ENCODE measurements around the gene CLDN25. TPM values are rescaled to one million over a fixed set of nuclear protein-coding genes. Genes with fewer than 3 reads are reported as not detected.
A peak's percentile ranks its signal among the peaks of the same experiment; 100 is the strongest.
"Not testable (repeated sequence)": the region's sequence is repeated elsewhere in the genome, so short reads cannot be mapped to it uniquely, and the experiment has no call there.

CLDN25 gene
- not detected for polyA plus RNA-seq (ENCODE audit: low read depth in 6 of 6)

GRCh38 chr11:113779496-113779895 is at the start of gene CLDN25:
TSS of gene CLDN25 (plus strand) at chr11:113779796. CDS start at chr11:113779796, 0 bp downstream.
- Mint-ChIP-seq H3K27ac (no peak within 1 kb of the TSS), H3K4me3 (peak within 1 kb of the TSS in 2 of 8 donors; percentile 15 to 50), H3K36me3 (no peaks in the 10 kb centered on the region), H3K27me3 (peaks cover 18 to 56% (median 48%) of the 10 kb centered on the region in 3 donors), H3K9me3 (no peaks in the 10 kb centered on the region), H3K4me1 (no peaks in the 10 kb centered on the region)
- no peak for ATAC-seq (ENCODE audit: low read depth in 2 of 2)
- no peak for DNase-seq

DNA sequence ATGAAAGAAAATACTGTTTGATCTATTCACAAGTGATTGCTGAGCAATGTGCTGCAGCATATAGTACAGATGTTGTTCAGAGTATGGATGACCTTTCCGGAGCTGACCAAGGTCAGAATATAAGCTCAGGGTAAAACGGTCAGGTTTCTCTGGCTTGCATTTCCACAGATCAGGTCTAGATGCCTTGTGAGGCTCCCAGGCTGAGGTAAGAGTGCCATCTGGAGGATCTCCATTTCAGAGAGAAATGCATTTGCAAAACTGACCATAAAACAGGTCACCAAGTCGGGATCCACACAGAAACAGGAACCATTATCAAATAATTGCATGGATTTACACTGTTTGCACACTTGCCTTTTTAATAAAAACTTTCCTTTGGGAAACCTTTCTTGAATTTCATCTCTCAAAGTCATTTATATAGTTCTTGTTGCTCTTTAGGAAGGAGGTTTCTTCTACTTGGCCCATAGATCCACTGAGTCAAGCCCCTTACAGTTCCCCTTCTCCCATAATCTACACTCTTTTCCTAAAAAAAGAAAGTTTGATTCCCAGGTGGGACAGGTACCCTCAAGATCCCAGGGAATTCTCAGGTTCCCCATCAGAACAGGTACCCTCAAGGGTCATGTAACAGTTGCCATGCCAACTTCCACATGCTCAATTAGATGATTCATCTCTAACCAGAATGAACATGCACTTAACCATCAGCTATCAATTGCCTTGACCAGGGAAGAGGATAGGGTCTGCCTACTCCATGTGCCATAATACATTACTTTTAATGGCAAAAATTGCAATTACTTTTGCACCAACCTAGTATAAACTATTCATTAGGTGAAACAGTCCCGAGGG is 48.5 kb upstream of the CLDN25 start:
- ATAC-seq (ENCODE audit: low read depth in 2 of 2) (no peak), DNase-seq (no peak)
- H3K27ac Mint-ChIP-seq: peak overlapping the region in 2 of 6 donors; percentile 19 to 77
- no peaks in the 10 kb centered on the region for H3K4me1 Mint-ChIP-seq
- no peaks in the 10 kb centered on the region for H3K27me3 Mint-ChIP-seq
- H3K36me3 Mint-ChIP-seq: peaks cover 0 to 19% of the 10 kb centered on the region in 2 donors
- no peaks in the 10 kb centered on the region for H3K9me3 Mint-ChIP-seq
- no peak overlapping the region for H3K4me3 Mint-ChIP-seq

- H3K27me3 Mint-ChIP-seq: no peaks in the 10 kb centered on the region
- no peaks in the 10 kb centered on the region for H3K4me1 Mint-ChIP-seq
- DNase-seq: no peak
- H3K27ac Mint-ChIP-seq: no peak overlapping the region
- H3K36me3 Mint-ChIP-seq: peaks cover 0 to 19% of the 10 kb centered on the region in 2 donors
- ATAC-seq (ENCODE audit: low read depth in 2 of 2): no peak
- H3K9me3 Mint-ChIP-seq: no peaks in the 10 kb centered on the region
- no peak overlapping the region for H3K4me3 Mint-ChIP-seq
Observed at GRCh38 chr11:113732092-113732491, 47.5 kb upstream of the CLDN25 start.

DNA sequence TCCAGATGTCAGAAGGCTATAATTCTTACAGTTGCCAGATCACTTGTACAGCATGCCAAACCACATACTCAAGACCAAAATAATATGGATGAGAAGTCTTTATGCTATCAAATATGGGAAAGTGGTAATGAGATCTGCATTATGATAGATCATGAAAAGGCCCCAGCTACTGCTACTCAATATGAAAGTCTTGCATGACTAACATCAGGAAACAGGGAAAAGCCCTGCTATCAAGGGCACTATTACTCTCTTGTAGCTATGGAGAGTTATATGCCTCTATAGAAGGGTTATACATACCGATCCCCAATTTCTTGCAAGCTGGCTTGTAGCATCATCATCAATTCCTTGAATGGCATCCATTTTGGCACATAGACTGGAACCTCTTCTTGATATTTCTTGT is 43.3 kb upstream of the CLDN25 start:
- DNase-seq (no peak), ATAC-seq (ENCODE audit: low read depth in 2 of 2) (no peak)
- Mint-ChIP-seq H3K36me3 (peaks cover 0 to 41% of the 10 kb centered on the region in 2 donors), H3K27ac (peak overlapping the region in 1 of 6 donors; percentile 78), H3K4me3 (no peak overlapping the region), H3K4me1 (no peaks in the 10 kb centered on the region), H3K27me3 (no peaks in the 10 kb centered on the region), H3K9me3 (no peaks in the 10 kb centered on the region)

- Mint-ChIP-seq H3K27me3 (no peaks in the 10 kb centered on the region), H3K9me3 (no peaks in the 10 kb centered on the region), H3K27ac (no peak overlapping the region), H3K4me1 (no peaks in the 10 kb centered on the region), H3K36me3 (peaks cover 16 to 17% of the 10 kb centered on the region in 2 donors), H3K4me3 (no peak overlapping the region)
- no peak for DNase-seq
- ATAC-seq (ENCODE audit: low read depth in 2 of 2): no peak
Observed at GRCh38 chr11:113752932-113753331, 26.7 kb upstream of the CLDN25 start.

DNA sequence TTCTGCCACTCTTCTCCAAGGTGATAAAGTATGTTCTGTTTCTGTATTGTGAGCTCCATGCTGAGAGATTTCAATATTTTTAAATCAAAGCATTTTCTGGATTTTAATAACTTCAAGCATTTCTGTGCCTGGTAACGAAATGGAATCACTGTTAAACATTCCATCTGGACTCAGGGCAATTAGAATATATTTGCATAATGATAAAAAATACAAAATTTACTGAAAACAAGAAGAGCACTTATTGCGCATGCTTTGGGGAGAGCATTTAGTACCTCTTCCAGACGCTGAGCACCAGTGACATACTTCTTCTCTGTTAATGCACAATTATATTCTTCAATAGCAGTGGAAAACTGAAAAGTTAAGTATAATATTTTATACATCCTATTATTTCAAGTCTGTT is 19.4 kb upstream of the CLDN25 start:
- H3K4me3 Mint-ChIP-seq: no peak overlapping the region
- H3K4me1 Mint-ChIP-seq: peaks cover 0 to 13% (median 6%) of the 10 kb centered on the region in 3 donors
- H3K36me3 Mint-ChIP-seq: peaks cover 19 to 27% of the 10 kb centered on the region in 2 donors
- DNase-seq (no peak), ATAC-seq (ENCODE audit: low read depth in 2 of 2) (no peak)
- no peaks in the 10 kb centered on the region for H3K9me3 Mint-ChIP-seq
- no peak overlapping the region for H3K27ac Mint-ChIP-seq
- H3K27me3 Mint-ChIP-seq: no peaks in the 10 kb centered on the region

DNA sequence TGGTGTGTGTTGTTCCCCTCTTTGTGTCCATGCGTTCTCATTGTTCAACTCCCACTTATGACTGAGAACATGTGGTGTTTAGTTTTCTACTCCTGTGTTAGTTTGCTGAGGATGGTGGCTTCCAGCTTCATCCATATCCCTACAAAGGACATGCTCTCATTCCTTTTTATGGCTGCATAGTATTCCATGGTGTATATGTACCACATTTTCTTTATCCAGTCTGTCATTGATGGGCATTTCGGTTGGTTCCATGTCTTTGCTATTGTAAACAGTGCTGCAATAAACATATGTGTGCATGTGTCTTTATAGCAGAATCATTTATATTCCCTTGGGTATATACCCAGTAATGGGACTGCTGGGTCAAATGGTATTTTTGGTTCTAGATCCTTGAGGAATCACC is 16.6 kb upstream of the CLDN25 start:
- not testable (repeated sequence) for DNase-seq; H3K27ac Mint-ChIP-seq; H3K9me3 Mint-ChIP-seq; H3K4me3 Mint-ChIP-seq; H3K27me3 Mint-ChIP-seq; ATAC-seq (ENCODE audit: low read depth in 2 of 2)
- Mint-ChIP-seq H3K36me3 (peaks cover 21 to 30% of the 10 kb centered on the region in 2 donors), H3K4me1 (peaks cover 1 to 28% (median 17%) of the 10 kb centered on the region in 3 donors)

GRCh38 chr11:113764527-113765219 is 14.9 kb upstream of the CLDN25 start:
- ATAC-seq (ENCODE audit: low read depth in 2 of 2) (no peak), DNase-seq (no peak)
- Mint-ChIP-seq H3K36me3 (peaks cover 23 to 31% of the 10 kb centered on the region in 2 donors), H3K4me3 (peak overlapping the region in 1 of 8 donors; percentile 21), H3K27me3 (no peaks in the 10 kb centered on the region), H3K27ac (no peak overlapping the region), H3K4me1 (peaks cover 4 to 28% (median 17%) of the 10 kb centered on the region in 3 donors), H3K9me3 (no peaks in the 10 kb centered on the region)

GRCh38 chr11:113771964-113772363 is 7.6 kb upstream of the CLDN25 start:
- Mint-ChIP-seq H3K27ac (peak overlapping the region in 2 of 6 donors; percentile 9 to 25), H3K4me1 (peaks cover 24 to 31% (median 27%) of the 10 kb centered on the region in 3 donors)

DNA sequence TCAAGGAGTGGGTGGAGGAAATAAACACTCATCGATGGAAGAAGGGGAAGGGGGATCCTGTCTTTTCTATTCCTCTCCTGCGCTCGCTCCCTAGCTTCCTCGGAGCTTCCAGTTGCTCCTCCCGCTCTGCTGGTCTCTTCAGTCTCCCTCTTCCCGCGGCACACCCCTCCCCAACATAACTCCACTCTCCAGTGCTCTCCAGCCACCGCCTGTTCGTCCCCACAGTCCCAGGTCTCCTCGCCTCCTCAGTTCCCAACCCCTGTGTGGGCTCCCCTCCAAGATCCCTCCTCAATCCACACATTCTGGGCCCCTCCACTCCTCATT is 6.5 kb upstream of the CLDN25 start:
- peaks cover 15 to 30% (median 16%) of the 10 kb centered on the region in 3 donors for H3K4me1 Mint-ChIP-seq
- peaks cover 1 to 2% of the 10 kb centered on the region in 2 donors for H3K36me3 Mint-ChIP-seq
- peak overlapping the region; percentile 93 to 99 (median 99) for H3K4me3 Mint-ChIP-seq
- peaks cover 0 to 12% (median 3%) of the 10 kb centered on the region in 3 donors for H3K27me3 Mint-ChIP-seq
- DNase-seq (no peak), ATAC-seq (ENCODE audit: low read depth in 2 of 2) (no peak)
- no peaks in the 10 kb centered on the region for H3K9me3 Mint-ChIP-seq
- H3K27ac Mint-ChIP-seq: peak overlapping the region; percentile 88 to 97 (median 94)

More at GRCh38 chr11:113771964-113772363, 7.6 kb upstream of the CLDN25 start:
- ATAC-seq (ENCODE audit: low read depth in 2 of 2) (no peak), DNase-seq (no peak)
- Mint-ChIP-seq H3K36me3 (peaks cover 12 to 13% of the 10 kb centered on the region in 2 donors), H3K27me3 (peaks cover 0 to 6% (median 0%) of the 10 kb centered on the region in 3 donors), H3K9me3 (no peaks in the 10 kb centered on the region), H3K4me3 (peak overlapping the region; percentile 31 to 99 (median 97))

- Mint-ChIP-seq H3K27me3 (peaks cover 0 to 15% (median 5%) of the 10 kb centered on the region in 3 donors), H3K36me3 (no peaks in the 10 kb centered on the region), H3K4me3 (peak within 1 kb of the TSS; percentile 93 to 99 (median 99)), H3K4me1 (peaks cover 15 to 28% (median 16%) of the 10 kb centered on the region in 3 donors), H3K27ac (peak within 1 kb of the TSS; percentile 88 to 97 (median 94)), H3K9me3 (no peaks in the 10 kb centered on the region)
- peak; percentile 92 for DNase-seq
- ATAC-seq (ENCODE audit: low read depth in 2 of 2): peak; percentile 98
Observed at GRCh38 chr11:113773416-113774173, 6.0 kb upstream of the CLDN25 start, which contains the start of gene ZW10. TSS of gene ZW10 (minus strand) at chr11:113773692. CDS start at chr11:113773666, 26 bp downstream.

- Mint-ChIP-seq H3K27ac (peak overlapping the region in 4 of 6 donors; percentile 88 to 97 (median 94)), H3K4me3 (peak overlapping the region; percentile 93 to 99 (median 99)), H3K9me3 (no peaks in the 10 kb centered on the region), H3K36me3 (no peaks in the 10 kb centered on the region), H3K4me1 (peaks cover 15 to 28% (median 16%) of the 10 kb centered on the region in 3 donors), H3K27me3 (peaks cover 0 to 16% (median 5%) of the 10 kb centered on the region in 3 donors)
- no peak for ATAC-seq (ENCODE audit: low read depth in 2 of 2)
- no peak for DNase-seq
Observed at GRCh38 chr11:113774174-113774503, 5.5 kb upstream of the CLDN25 start.
